ENCODE measurements around the gene ADRB1.

The ADRB1 gene

DNA sequence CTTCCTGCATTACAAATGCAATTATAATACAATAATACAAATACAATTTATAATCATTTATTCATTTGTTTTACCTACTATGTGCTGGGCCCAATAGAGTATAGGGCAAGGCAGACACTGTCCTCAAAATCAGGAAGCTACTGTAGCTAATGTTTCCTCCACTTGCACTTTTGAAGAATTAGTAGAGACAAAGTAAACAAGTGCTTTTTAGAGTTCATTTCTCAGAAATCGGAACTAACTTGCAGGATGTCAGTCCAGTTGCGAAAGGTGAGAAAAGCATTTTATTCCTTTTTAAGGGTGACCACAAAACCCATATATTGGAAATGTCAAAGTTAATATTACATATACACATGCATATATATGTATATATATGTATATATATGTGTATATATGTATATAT, 14.2 kb downstream of the ADRB1 start:
- DNase-seq (ENCODE audit: low spot score), result no peak

DNA sequence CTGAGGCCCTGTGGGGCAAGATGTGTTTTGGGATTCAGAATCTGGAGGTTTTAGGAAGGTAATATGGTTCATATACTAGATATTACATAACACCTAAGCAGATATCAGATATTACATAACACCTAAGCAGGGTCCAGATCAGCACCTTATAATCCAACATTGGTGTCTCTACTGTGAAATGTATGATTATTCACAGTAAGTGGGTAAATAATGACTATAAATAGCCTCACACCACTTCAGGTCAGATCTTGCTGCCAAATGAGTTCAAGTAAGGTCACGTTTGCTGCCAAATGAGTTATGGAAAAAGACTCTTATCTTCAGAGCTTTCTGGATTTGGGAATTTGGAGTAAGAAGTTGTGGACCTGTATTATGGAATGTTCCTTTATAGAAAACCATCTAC, 14.6 kb downstream of the ADRB1 start:
- no peak for DNase-seq (ENCODE audit: low spot score)

- no peak for DNase-seq (ENCODE audit: low spot score)
These were observed 15.9 kb downstream of the ADRB1 start for GRCh38 chr10:114059561-114059960.

DNA sequence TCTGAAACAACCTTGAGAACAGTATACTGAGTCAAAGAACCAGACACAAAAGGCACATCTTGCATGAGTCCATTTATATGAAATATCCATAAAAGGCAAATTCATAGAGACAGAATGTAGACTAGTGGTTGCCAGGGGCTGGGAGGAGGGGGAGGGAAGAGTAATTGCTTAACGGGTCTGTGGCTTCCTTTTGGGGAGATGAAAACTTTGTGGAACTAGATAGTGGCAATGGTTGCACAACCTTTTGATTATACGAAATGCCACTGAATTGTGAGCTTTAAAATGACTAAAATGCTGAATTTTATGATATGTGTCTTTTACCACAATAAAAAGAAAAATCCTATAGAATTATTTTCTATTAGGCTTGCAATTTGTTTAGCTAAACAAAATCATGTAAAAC, 16.8 kb downstream of the ADRB1 start:
- no peak for DNase-seq (ENCODE audit: low spot score)

- DNase-seq (ENCODE audit: low spot score), result no peak
These were observed 17.5 kb downstream of the ADRB1 start for GRCh38 chr10:114061148-114061547.

DNA sequence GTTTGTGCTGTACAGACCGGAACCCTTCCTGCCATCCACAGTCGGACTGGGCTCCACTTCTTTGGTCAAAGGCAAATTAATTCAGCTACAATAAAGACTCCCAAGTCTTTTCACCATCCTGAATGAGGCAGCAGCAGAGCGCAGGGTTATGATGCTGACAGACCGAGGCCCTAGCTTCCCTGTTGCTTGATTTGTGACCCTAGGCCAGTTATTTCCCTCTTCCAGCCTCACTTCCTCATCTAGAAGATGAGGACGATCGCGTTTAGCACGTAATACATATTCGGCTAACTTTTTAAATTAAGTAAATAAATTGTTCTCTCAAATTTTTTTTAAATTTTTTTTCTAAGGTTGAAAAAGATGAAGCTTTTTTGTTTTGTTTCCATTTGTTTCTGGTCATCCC, 18.1 kb downstream of the ADRB1 start:
- DNase-seq (ENCODE audit: low spot score), result no peak

GRCh38 chr10:114064151-114065048, 20.7 kb downstream of the ADRB1 start:
- no peak for DNase-seq (ENCODE audit: low spot score)

DNA sequence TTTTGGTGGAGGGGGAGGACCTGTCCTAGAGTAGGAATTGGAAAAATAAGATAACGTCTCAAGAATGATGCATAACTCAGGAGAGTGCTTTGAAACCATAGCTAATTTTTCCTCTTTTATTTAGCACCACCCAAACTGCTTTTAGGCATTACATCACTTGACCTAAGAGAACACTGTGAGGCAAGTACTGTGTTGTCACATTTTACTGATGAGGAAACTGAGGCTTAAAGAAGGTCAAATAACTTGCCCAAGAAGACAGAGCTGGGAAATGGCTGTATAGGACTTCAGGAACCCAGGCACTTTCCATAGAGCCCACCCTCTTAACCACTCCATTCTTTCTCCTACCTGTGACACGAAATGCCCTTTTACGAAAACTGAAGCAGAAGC, 21.4 kb downstream of the ADRB1 start:
- DNase-seq (ENCODE audit: low spot score), result no peak

DNA sequence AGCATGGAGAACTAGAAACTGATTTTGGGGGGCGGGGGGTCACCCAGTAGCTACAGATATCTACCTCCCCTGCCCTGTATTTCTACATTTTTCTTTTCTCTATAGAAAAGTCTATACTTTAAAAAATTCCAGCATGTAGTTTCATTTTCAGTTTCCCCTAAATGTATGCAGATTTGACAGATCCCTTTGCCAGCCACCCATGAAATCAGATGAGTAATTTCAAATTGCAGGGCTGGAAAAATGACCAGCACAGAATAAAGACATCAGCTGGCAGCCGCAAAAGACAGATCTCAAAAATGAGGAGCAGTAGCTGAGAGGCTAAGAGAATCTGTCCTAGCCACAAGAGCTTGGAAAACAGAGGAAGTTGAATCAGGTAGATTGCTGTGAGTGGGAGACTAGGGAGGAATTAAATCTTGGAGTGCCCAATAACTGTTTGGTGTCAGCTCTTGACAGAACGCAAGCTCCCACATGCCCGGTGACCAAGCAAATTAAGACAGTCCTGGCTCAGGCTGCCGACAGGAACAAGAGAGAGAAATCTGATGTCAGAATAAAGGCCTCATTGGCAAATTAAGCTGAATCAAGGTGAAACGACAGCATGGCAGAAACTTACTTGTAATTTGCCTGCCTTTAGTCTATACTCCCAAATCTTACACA, 24.5 kb downstream of the ADRB1 start:
- no peak for DNase-seq (ENCODE audit: low spot score)

GRCh38 chr10:114070710-114071109, 27.0 kb downstream of the ADRB1 start:
- no peak for DNase-seq (ENCODE audit: low spot score)

GRCh38 chr10:114071178-114071577, 27.5 kb downstream of the ADRB1 start:
- DNase-seq (ENCODE audit: low spot score), result no peak

GRCh38 chr10:114073395-114074186, 29.9 kb downstream of the ADRB1 start:
- no peak for DNase-seq (ENCODE audit: low spot score)

GRCh38 chr10:114075093-114075492, 31.4 kb downstream of the ADRB1 start:
- no peak for DNase-seq (ENCODE audit: low spot score)

DNA sequence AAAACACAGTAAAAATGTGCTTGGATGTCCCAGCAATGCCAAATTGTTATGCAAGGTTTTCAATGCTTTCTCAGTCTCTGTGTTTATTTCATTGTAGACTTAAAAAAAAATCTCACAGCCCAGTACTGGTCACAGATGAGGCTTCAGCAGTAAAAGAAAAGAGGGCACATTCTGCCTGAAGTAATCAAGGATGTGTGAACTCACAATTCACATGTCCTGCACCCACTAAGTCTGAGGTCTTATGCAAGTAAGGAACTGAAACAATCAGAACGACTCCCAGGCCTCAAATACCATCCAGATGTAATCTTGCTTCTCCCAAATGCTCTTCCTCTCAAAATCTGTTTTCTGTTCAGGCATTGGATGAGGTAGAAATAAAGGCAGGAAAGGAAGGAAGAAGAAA, 33.7 kb downstream of the ADRB1 start:
- no peak for DNase-seq (ENCODE audit: low spot score)

DNA sequence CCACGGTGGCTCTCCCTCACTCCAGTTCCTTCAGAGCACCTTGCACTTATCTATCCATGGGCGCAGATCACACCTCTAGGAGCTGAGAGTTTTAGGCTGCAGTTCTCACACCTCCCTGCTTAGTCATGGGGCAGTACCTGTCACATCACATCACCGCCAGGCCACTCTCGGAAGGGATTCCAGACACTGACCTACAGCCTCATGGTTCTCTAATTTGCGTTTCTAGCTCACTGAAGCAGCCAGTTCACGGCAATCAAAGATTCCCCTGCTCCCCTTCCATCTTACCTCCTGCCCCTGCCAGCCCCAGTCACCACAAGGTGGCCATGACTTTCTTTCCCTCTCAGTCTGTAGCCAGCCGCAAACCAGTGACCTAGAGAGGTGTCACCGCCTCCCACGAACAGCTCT, 34.2 kb downstream of the ADRB1 start:
- DNase-seq (ENCODE audit: low spot score), result no peak

GRCh38 chr10:114078346-114078745, 34.7 kb downstream of the ADRB1 start:
- no peak for DNase-seq (ENCODE audit: low spot score)

GRCh38 chr10:114079421-114079820, 35.8 kb downstream of the ADRB1 start:
- no peak for DNase-seq (ENCODE audit: low spot score)

- no peak for DNase-seq (ENCODE audit: low spot score)
These were observed 38.4 kb downstream of the ADRB1 start for GRCh38 chr10:114081911-114082583.

GRCh38 chr10:114083040-114083439, 39.4 kb downstream of the ADRB1 start:
- no peak for DNase-seq (ENCODE audit: low spot score)

DNA sequence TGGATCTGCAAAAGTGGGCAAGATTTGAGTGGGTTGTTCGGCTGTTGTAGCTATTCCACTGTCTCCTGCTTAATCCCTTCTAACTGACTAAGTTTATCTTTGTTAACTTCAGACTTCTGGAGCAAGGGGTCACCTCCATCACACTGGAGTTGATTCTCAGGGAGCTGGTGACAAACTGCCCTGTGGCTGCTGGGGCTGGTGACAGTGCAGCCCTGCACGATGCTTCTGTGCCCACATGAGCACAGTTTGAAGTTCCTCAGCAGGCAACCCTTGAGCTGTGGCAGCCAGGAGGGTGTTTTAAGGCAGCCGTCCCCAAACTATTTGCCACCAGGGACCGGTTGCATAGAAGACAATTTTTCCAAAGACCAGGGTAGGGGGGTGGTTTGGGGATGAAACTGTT, 40.5 kb downstream of the ADRB1 start:
- DNase-seq (ENCODE audit: low spot score), result no peak

DNA sequence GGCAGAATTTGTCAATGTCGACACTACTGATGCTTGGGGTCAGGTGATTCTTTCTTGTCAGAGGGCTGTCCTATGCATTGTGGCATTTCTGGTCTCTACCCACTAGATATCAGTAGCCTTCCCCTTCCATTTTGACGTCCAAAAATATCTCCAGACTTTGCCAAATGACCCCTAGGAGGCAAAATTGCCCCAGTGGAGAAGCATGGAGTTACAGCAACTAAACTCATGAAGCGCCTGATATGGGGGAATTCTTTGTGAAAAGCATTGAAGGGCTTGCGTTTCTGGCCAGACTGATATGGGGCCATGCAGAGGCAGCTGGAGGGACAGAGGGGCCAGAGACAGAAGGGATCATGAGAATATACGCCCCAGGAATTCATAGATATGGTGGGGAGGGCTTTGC, 43.6 kb downstream of the ADRB1 start:
- DNase-seq (ENCODE audit: low spot score), result no peak

- no peak for DNase-seq (ENCODE audit: low spot score)
These were observed 44.0 kb downstream of the ADRB1 start for GRCh38 chr10:114087655-114088054.
